ENCODE results near the gene WDR13. TPM values are rescaled to one million over a fixed set of nuclear protein-coding genes. Genes with fewer than 3 reads are reported as not detected.
A peak's percentile ranks its signal among the peaks of the same experiment; 100 is the strongest.

WDR13 gene
- total RNA-seq, 1 experiment from 2014 or later: 91.3 TPM

DNA sequence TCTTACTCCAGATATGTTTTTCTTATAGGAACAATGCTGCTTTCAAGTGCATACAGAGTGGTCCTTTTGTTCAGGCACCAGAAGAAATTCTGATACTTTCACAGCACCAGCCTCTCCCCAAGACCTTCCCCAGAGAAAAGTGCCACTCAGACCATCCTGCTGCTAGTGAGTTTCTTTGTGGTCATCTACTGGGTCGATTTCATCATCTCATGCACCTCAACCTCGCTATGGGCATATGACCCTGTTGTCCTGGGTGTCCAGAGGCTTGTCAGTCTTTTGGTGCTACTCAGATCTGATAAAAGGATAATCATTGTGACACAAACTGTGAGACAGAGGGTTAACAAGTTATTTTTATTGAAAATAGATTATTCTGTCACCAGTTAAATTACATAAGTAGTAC lies 39.5 kb downstream of the WDR13 start:
- CTCF ChIA-PET: no interaction called here
- H3K36me3 ChIP-seq (ENCODE audit: control insufficient read depth, insufficient read depth, low read length): no peaks in the 10 kb centered on the region
- no peaks in the 10 kb centered on the region for H3K27me3 ChIP-seq (ENCODE audit: control insufficient read depth, insufficient read depth, low read length)
- H3K27ac ChIP-seq (ENCODE audit: low read length): no peak overlapping the region
- TF ChIP-seq POLR2AphosphoS5 (IDR thresholded peaks at IDR 0.05; ENCODE audit: low read depth, low read length): no peak
- TF ChIP-seq TCF7L2 (IDR thresholded peaks at IDR 0.05; ENCODE audit: low read depth, low read length): no peak
- TF ChIP-seq, protein P1, sequence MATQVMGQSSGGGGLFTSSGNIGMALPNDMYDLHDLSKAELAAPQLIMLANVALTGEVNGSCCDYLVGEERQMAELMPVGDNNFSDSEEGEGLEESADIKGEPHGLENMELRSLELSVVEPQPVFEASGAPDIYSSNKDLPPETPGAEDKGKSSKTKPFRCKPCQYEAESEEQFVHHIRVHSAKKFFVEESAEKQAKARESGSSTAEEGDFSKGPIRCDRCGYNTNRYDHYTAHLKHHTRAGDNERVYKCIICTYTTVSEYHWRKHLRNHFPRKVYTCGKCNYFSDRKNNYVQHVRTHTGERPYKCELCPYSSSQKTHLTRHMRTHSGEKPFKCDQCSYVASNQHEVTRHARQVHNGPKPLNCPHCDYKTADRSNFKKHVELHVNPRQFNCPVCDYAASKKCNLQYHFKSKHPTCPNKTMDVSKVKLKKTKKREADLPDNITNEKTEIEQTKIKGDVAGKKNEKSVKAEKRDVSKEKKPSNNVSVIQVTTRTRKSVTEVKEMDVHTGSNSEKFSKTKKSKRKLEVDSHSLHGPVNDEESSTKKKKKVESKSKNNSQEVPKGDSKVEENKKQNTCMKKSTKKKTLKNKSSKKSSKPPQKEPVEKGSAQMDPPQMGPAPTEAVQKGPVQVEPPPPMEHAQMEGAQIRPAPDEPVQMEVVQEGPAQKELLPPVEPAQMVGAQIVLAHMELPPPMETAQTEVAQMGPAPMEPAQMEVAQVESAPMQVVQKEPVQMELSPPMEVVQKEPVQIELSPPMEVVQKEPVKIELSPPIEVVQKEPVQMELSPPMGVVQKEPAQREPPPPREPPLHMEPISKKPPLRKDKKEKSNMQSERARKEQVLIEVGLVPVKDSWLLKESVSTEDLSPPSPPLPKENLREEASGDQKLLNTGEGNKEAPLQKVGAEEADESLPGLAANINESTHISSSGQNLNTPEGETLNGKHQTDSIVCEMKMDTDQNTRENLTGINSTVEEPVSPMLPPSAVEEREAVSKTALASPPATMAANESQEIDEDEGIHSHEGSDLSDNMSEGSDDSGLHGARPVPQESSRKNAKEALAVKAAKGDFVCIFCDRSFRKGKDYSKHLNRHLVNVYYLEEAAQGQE (IDR thresholded peaks at IDR 0.05; ENCODE audit: insufficient read depth in 1 of 2, low read depth in 2 of 2, low read length in 1 of 2): no peak
- no peak for TF ChIP-seq SIN3A (IDR thresholded peaks at IDR 0.05; ENCODE audit: borderline replicate concordance, insufficient read depth, low read depth, low read length)
- TF ChIP-seq, protein P2, sequence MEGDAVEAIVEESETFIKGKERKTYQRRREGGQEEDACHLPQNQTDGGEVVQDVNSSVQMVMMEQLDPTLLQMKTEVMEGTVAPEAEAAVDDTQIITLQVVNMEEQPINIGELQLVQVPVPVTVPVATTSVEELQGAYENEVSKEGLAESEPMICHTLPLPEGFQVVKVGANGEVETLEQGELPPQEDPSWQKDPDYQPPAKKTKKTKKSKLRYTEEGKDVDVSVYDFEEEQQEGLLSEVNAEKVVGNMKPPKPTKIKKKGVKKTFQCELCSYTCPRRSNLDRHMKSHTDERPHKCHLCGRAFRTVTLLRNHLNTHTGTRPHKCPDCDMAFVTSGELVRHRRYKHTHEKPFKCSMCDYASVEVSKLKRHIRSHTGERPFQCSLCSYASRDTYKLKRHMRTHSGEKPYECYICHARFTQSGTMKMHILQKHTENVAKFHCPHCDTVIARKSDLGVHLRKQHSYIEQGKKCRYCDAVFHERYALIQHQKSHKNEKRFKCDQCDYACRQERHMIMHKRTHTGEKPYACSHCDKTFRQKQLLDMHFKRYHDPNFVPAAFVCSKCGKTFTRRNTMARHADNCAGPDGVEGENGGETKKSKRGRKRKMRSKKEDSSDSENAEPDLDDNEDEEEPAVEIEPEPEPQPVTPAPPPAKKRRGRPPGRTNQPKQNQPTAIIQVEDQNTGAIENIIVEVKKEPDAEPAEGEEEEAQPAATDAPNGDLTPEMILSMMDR (IDR thresholded peaks at IDR 0.05): no peak
- H3K9me3 ChIP-seq (ENCODE audit: control insufficient read depth, insufficient read depth, low read depth, low read length): no peaks in the 10 kb centered on the region
- DNase-seq (ENCODE audit: low read depth, low spot score) (no peak), ATAC-seq (no peak)
- peak overlapping the region in 1 of 2 experiments; percentile 6; a peak in 1 of 4 replicates for H3K4me3 ChIP-seq (ENCODE audit: low read depth in 2 of 2, low read length in 2 of 2)
- intact Hi-C loops (cut with micrococcal nuclease; ENCODE audit: unreplicated experiment): no loop called here
- in situ Hi-C loops (cut with HindIII; ENCODE audit: low pct_unique_long_range_greater_than_20kb, low sequenced_read_pairs): no loop called here
- POLR2A ChIA-PET: no interaction called here
- H3K4me1 ChIP-seq (ENCODE audit: control insufficient read depth, insufficient read depth, low read length): peaks cover 3% of the 10 kb centered on the region; the same call in 1 of the 2 replicates
- BruUV-seq (replicated peaks): no TSS peak

DNA sequence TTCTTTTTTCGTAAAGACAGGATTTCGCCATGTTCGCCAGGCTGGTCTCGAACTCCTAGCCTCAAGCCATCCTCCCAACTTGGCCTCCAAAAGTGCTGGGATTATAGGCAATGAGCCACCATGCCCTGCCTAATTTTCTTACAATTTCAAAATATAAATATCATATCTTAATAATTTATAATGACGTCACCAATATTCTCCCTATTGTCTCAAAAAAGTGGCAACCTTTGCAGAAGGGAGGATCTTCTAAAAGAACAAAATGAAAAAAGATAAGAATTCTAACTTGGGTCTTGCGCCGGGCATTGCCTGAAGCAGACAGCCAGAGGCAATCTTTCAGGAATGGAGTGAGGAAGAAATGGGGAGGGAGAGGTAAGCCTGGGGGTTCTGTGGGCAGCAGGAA lies 48.4 kb downstream of the WDR13 start:
- ATAC-seq (no peak), DNase-seq (ENCODE audit: low read depth, low spot score) (no peak)
- H3K27ac ChIP-seq (ENCODE audit: low read length): no peak overlapping the region
- H3K4me3 ChIP-seq (ENCODE audit: low read depth in 2 of 2, low read length in 2 of 2): no peak overlapping the region
- ChIA-PET CTCF (no interaction called here), POLR2A (no interaction called here)
- no peaks in the 10 kb centered on the region for H3K36me3 ChIP-seq (ENCODE audit: control insufficient read depth, insufficient read depth, low read length)
- no peaks in the 10 kb centered on the region for H3K9me3 ChIP-seq (ENCODE audit: control insufficient read depth, insufficient read depth, low read depth, low read length)
- intact Hi-C loops (cut with micrococcal nuclease; ENCODE audit: unreplicated experiment) (no loop called here), in situ Hi-C loops (cut with HindIII; ENCODE audit: low pct_unique_long_range_greater_than_20kb, low sequenced_read_pairs) (no loop called here)
- no TSS peak for BruUV-seq (replicated peaks)
- no peaks in the 10 kb centered on the region for H3K4me1 ChIP-seq (ENCODE audit: control insufficient read depth, insufficient read depth, low read length)
- H3K27me3 ChIP-seq (ENCODE audit: control insufficient read depth, insufficient read depth, low read length): no peaks in the 10 kb centered on the region
- TF ChIP-seq, protein P1 (IDR thresholded peaks at IDR 0.05; ENCODE audit: insufficient read depth in 1 of 2, low read depth in 2 of 2, low read length in 1 of 2): no peak
- no peak for TF ChIP-seq TCF7L2 (IDR thresholded peaks at IDR 0.05; ENCODE audit: low read depth, low read length)
- TF ChIP-seq, protein P2 (IDR thresholded peaks at IDR 0.05): no peak
- TF ChIP-seq POLR2AphosphoS5 (IDR thresholded peaks at IDR 0.05; ENCODE audit: low read depth, low read length): no peak
- TF ChIP-seq SIN3A (IDR thresholded peaks at IDR 0.05; ENCODE audit: borderline replicate concordance, insufficient read depth, low read depth, low read length): no peak
